GM18861 (cell line): ENCODE results near the gene CCDC71L.

ENCODE experiments used
- ATAC-seq: cut with Tn5 transposase; IDR thresholded peaks from one replicate; pipeline ENCODE4 v1.9.1; 2021; ENCODE audit not compliant: unreplicated experiment

The CCDC71L gene

DNA sequence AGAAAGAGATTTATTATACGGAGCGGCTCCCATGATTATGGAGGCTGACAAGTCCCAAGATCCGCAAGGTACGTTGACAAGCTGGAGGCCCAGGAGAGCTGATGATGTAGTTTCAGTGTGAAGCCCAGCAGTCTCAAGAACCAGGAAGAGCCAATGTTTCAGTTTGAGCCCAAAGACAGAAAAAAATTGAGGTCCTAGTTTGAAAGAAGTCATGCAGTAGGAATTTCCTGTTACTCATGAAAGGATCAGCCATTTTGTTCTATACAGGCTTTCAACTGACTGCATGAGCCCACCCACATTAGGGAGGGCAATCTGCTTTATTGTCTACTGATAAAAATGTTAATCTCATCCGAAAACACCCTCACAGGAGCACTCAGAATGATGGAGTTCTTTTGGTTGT is 51.5 kb downstream of the CCDC71L start:
- no peak for ATAC-seq

DNA sequence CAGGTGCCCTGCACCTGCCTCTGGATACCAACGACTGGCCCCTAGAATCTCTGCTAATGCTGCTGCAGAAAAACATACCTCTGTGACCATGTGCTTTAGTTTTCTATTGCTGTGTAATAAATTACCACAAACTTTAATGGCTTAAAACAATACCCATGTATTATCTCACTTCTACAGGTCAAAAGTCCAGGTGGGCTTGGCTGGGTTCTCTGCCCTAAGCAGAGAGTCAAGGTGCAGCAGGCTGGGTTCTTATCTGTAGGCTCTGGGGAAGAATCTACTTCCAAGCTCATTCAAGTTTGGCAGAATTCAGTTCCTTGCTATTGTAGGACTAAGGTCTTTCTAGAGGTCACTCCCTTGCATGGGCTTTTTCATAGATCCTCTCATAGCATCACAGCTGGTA is 52.3 kb downstream of the CCDC71L start:
- ATAC-seq, result no peak
